GM23248 (cell line): ENCODE results near the gene SLC22A3.

ENCODE experiments used
- EZH2 ChIP-seq: fragments of 200-600 bp; sonication (generic); IDR thresholded peaks from 2 replicates; pipeline ENCODE4 v1.6.1; 2018; ENCODE audit warnings: antibody characterized with exemption, mild to moderate bottlenecking; ENCODE audit not compliant: insufficient read depth, poor library complexity, severe bottlenecking
- EZH2phosphoT487 ChIP-seq: fragments of 200-600 bp; sonication (generic); IDR thresholded peaks from 2 replicates; pipeline ENCODE4 v1.6.1; 2018; ENCODE audit warnings: antibody characterized with exemption, moderate library complexity, mild to moderate bottlenecking, low read depth; ENCODE audit not compliant: insufficient read depth

DNA sequence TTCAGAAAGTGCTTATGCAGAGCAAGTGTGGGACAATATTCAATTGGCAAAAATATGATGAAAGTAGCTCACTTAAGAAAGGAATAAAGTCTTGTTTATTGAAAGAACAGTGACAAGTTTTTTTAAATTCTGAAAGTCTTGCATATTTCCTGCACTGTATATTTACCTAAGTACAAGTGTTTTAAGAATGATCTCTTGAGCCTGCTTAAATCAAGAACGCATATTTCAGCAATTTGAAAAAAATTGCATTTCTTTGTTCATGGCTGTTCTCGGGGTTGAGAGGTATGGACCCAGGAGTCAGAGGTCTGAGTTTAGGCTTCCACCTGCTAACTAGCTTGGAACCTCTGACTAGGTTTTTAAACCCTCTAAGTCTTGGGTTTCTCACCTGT, 27.4 kb downstream of the SLC22A3 start:
- TF ChIP-seq EZH2phosphoT487 (no peak), EZH2 (no peak)
